ENCODE measurements around the gene TNFRSF8. TPM values are rescaled to one million over a fixed set of nuclear protein-coding genes. Genes with fewer than 3 reads are reported as not detected.

TNFRSF8 gene
- total RNA-seq, 1 donor from 2014 or later = 0.52 TPM

GRCh38 chr1:12162459-12163137 lies 99.5 kb downstream of the TNFRSF8 start:
- H3K9ac ChIP-seq (ENCODE audit: low read depth in 1 of 3, low read length in 3 of 3) = peak overlapping the region in 2 of 3 donors; percentile 55 to 57
- no peaks in the 10 kb centered on the region for H3K27me3 ChIP-seq (ENCODE audit: control insufficient read depth in 3 of 3, insufficient read depth in 3 of 3, low read length in 3 of 3)
- H3K27ac ChIP-seq (ENCODE audit: low read depth, low read length) = peak overlapping the region; percentile 70
- no peaks in the 10 kb centered on the region for H3K36me3 ChIP-seq (ENCODE audit: control insufficient read depth in 3 of 3, insufficient read depth in 3 of 3, low read length in 3 of 3)
- peaks cover 19 to 42% (median 33%) of the 10 kb centered on the region in 3 donors for H3K4me1 ChIP-seq (ENCODE audit: control insufficient read depth in 3 of 3, insufficient read depth in 3 of 3, low read length in 3 of 3)
- H3K9me3 ChIP-seq (ENCODE audit: control insufficient read depth in 3 of 3, low read length in 3 of 3) = no peaks in the 10 kb centered on the region
- H3K4me3 ChIP-seq (ENCODE audit: low read length in 3 of 3) = no peak overlapping the region

GRCh38 chr1:12163210-12163609 lies 100.1 kb downstream of the TNFRSF8 start:
- Histone ChIP-seq H3K9me3 (ENCODE audit: control insufficient read depth in 3 of 3, low read length in 3 of 3) (no peaks in the 10 kb centered on the region), H3K36me3 (ENCODE audit: control insufficient read depth in 3 of 3, insufficient read depth in 3 of 3, low read length in 3 of 3) (no peaks in the 10 kb centered on the region), H3K27ac (ENCODE audit: low read depth, low read length) (no peak overlapping the region), H3K4me3 (ENCODE audit: low read length in 3 of 3) (no peak overlapping the region), H3K9ac (ENCODE audit: low read depth in 1 of 3, low read length in 3 of 3) (no peak overlapping the region), H3K4me1 (ENCODE audit: control insufficient read depth in 3 of 3, insufficient read depth in 3 of 3, low read length in 3 of 3) (peaks cover 22 to 48% (median 35%) of the 10 kb centered on the region in 3 donors), H3K27me3 (ENCODE audit: control insufficient read depth in 3 of 3, insufficient read depth in 3 of 3, low read length in 3 of 3) (no peaks in the 10 kb centered on the region)

GRCh38 chr1:12164210-12164609 lies 101.1 kb downstream of the TNFRSF8 start:
- Histone ChIP-seq H3K4me1 (ENCODE audit: control insufficient read depth in 3 of 3, insufficient read depth in 3 of 3, low read length in 3 of 3) (peaks cover 24 to 54% (median 42%) of the 10 kb centered on the region in 3 donors), H3K27me3 (ENCODE audit: control insufficient read depth in 3 of 3, insufficient read depth in 3 of 3, low read length in 3 of 3) (no peaks in the 10 kb centered on the region), H3K27ac (ENCODE audit: low read depth, low read length) (no peak overlapping the region), H3K36me3 (ENCODE audit: control insufficient read depth in 3 of 3, insufficient read depth in 3 of 3, low read length in 3 of 3) (no peaks in the 10 kb centered on the region), H3K4me3 (ENCODE audit: low read length in 3 of 3) (no peak overlapping the region), H3K9ac (ENCODE audit: low read depth in 1 of 3, low read length in 3 of 3) (no peak overlapping the region), H3K9me3 (ENCODE audit: control insufficient read depth in 3 of 3, low read length in 3 of 3) (no peaks in the 10 kb centered on the region)

DNA sequence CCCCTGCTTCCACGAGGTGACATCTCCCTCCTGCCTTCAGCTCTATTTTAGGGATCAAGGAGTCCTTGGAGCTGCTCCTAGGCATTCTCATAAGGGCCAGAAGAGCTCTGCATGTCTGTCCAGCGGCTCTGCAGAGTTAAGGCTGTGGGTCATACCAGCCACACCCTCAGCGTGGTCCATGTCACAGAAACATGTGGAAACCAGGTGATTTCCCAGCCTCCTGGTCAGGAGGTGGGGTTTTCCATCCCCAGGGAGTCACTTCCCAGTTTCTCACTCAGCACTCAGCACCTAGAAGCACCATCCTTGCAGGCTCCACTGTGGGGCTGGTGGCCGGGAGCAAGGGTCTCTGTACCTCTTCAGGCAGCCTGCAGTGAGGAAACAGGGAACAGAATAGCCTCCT lies 102.2 kb downstream of the TNFRSF8 start:
- Histone ChIP-seq H3K9me3 (ENCODE audit: control insufficient read depth in 3 of 3, low read length in 3 of 3) (no peaks in the 10 kb centered on the region), H3K9ac (ENCODE audit: low read depth in 1 of 3, low read length in 3 of 3) (peak overlapping the region in 1 of 3 donors; percentile 16), H3K4me1 (ENCODE audit: control insufficient read depth in 3 of 3, insufficient read depth in 3 of 3, low read length in 3 of 3) (peaks cover 34 to 65% (median 53%) of the 10 kb centered on the region in 3 donors), H3K4me3 (ENCODE audit: low read length in 3 of 3) (no peak overlapping the region), H3K36me3 (ENCODE audit: control insufficient read depth in 3 of 3, insufficient read depth in 3 of 3, low read length in 3 of 3) (no peaks in the 10 kb centered on the region), H3K27ac (ENCODE audit: low read depth, low read length) (no peak overlapping the region), H3K27me3 (ENCODE audit: control insufficient read depth in 3 of 3, insufficient read depth in 3 of 3, low read length in 3 of 3) (no peaks in the 10 kb centered on the region)

- H3K4me3 ChIP-seq (ENCODE audit: low read length in 3 of 3) = peak within 1 kb of the TSS; percentile 75 to 76 (median 75)
- no peaks in the 10 kb centered on the region for H3K27me3 ChIP-seq (ENCODE audit: control insufficient read depth in 3 of 3, insufficient read depth in 3 of 3, low read length in 3 of 3)
- H3K36me3 ChIP-seq (ENCODE audit: control insufficient read depth in 3 of 3, insufficient read depth in 3 of 3, low read length in 3 of 3) = no peaks in the 10 kb centered on the region
- H3K27ac ChIP-seq (ENCODE audit: low read depth, low read length) = peak within 1 kb of the TSS; percentile 83
- peaks cover 28 to 64% (median 47%) of the 10 kb centered on the region in 3 donors for H3K4me1 ChIP-seq (ENCODE audit: control insufficient read depth in 3 of 3, insufficient read depth in 3 of 3, low read length in 3 of 3)
- no peaks in the 10 kb centered on the region for H3K9me3 ChIP-seq (ENCODE audit: control insufficient read depth in 3 of 3, low read length in 3 of 3)
- H3K9ac ChIP-seq (ENCODE audit: low read depth in 1 of 3, low read length in 3 of 3) = peak within 1 kb of the TSS; percentile 65 to 84 (median 83)
Observed at GRCh38 chr1:12166834-12167492, 103.9 kb downstream of the TNFRSF8 start, which contains the start of gene TNFRSF1B. Gene TNFRSF1B, plus strand, starts transcription at chr1:12166991. Its CDS starts 101 bp downstream, at chr1:12167092.

DNA sequence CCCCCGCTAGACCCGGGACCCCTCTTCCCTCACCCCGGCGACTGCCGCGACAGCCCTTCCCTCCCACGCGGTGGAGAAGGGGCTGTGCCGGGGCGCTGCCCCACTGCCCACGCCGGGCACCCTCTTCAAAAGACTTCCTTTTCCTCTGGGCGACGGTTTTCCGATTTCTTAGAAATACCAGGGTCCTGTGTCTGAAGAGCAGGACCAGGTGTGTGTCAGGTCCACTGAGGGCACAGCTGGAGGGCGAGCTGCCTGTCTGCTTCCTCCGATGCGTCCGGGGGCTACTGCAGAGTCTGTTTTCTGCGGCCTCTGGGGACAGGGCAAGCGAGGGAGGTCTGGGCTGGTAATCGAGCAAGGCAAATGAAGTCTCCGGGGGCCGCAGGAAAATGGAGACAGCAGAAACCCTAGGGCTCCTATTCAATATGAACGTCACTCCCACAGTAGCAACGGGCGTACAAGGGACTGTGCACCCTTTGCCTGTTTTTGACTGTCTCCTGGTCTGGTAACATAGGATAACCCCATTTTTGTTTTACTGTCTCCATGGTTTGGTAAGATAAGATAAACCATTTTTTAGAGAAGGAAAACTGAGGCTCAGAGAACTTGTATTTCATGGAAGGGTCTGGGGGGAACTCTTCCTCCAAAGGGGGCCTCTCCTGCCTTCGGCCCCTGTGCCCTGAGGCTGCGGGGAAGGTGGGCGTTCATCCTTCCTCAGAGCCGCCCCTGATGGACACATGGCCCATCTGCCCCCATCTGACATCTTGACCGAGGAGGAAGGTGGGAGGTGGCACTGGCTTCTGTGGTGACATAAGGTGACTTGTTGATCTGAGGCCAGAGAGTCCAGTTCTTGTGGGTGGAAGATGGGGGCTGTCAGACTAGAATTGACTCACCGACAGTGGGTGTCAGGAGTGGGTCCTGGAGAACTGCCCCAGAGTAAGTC lies 104.7 kb downstream of the TNFRSF8 start:
- H3K4me1 ChIP-seq (ENCODE audit: control insufficient read depth in 3 of 3, insufficient read depth in 3 of 3, low read length in 3 of 3) = peaks cover 22 to 64% (median 47%) of the 10 kb centered on the region in 3 donors
- peak overlapping the region; percentile 75 to 76 (median 75) for H3K4me3 ChIP-seq (ENCODE audit: low read length in 3 of 3)
- H3K27ac ChIP-seq (ENCODE audit: low read depth, low read length) = peak overlapping the region; percentile 83
- H3K9ac ChIP-seq (ENCODE audit: low read depth in 1 of 3, low read length in 3 of 3) = peak overlapping the region; percentile 65 to 84 (median 83)
- no peaks in the 10 kb centered on the region for H3K36me3 ChIP-seq (ENCODE audit: control insufficient read depth in 3 of 3, insufficient read depth in 3 of 3, low read length in 3 of 3)
- no peaks in the 10 kb centered on the region for H3K9me3 ChIP-seq (ENCODE audit: control insufficient read depth in 3 of 3, low read length in 3 of 3)
- H3K27me3 ChIP-seq (ENCODE audit: control insufficient read depth in 3 of 3, insufficient read depth in 3 of 3, low read length in 3 of 3) = no peaks in the 10 kb centered on the region

- H3K4me1 ChIP-seq (ENCODE audit: control insufficient read depth in 3 of 3, insufficient read depth in 3 of 3, low read length in 3 of 3) = peaks cover 30 to 65% (median 51%) of the 10 kb centered on the region in 3 donors
- peak overlapping the region; percentile 51 to 84 (median 83) for H3K9ac ChIP-seq (ENCODE audit: low read depth in 1 of 3, low read length in 3 of 3)
- H3K27ac ChIP-seq (ENCODE audit: low read depth, low read length) = peak overlapping the region; percentile 83
- no peaks in the 10 kb centered on the region for H3K9me3 ChIP-seq (ENCODE audit: control insufficient read depth in 3 of 3, low read length in 3 of 3)
- H3K4me3 ChIP-seq (ENCODE audit: low read length in 3 of 3) = peak overlapping the region; percentile 75 to 76 (median 75)
- H3K27me3 ChIP-seq (ENCODE audit: control insufficient read depth in 3 of 3, insufficient read depth in 3 of 3, low read length in 3 of 3) = no peaks in the 10 kb centered on the region
- no peaks in the 10 kb centered on the region for H3K36me3 ChIP-seq (ENCODE audit: control insufficient read depth in 3 of 3, insufficient read depth in 3 of 3, low read length in 3 of 3)
Observed at GRCh38 chr1:12168451-12169160, 105.5 kb downstream of the TNFRSF8 start.

GRCh38 chr1:12169442-12170135 lies 106.5 kb downstream of the TNFRSF8 start:
- Histone ChIP-seq H3K27ac (ENCODE audit: low read depth, low read length) (peak overlapping the region; percentile 67), H3K4me3 (ENCODE audit: low read length in 3 of 3) (peak overlapping the region; percentile 33 to 52 (median 37)), H3K9ac (ENCODE audit: low read depth in 1 of 3, low read length in 3 of 3) (peak overlapping the region in 1 of 3 donors; percentile 33), H3K27me3 (ENCODE audit: control insufficient read depth in 3 of 3, insufficient read depth in 3 of 3, low read length in 3 of 3) (no peaks in the 10 kb centered on the region), H3K36me3 (ENCODE audit: control insufficient read depth in 3 of 3, insufficient read depth in 3 of 3, low read length in 3 of 3) (no peaks in the 10 kb centered on the region), H3K9me3 (ENCODE audit: control insufficient read depth in 3 of 3, low read length in 3 of 3) (no peaks in the 10 kb centered on the region), H3K4me1 (ENCODE audit: control insufficient read depth in 3 of 3, insufficient read depth in 3 of 3, low read length in 3 of 3) (peaks cover 36 to 69% (median 56%) of the 10 kb centered on the region in 3 donors)

DNA sequence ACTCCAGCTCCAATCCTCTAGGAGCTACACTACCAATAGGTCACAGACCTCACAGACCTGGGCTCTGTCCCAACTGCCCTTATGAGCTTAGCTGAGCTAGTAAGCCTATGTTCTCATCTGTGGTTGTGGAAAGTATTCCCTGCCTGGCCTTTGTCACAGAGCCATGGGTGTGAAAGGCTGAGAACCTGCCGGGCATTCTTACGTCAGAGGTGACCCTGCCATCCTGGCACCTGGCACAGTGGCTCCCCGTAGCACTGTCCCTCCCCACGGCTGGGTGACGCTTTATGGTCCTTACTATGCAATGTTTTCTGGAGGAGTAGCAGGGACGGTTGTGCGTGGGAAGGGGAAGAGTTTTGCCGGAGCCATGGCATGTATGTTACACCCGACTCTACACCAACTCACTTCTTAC lies 107.2 kb downstream of the TNFRSF8 start:
- Histone ChIP-seq H3K9me3 (ENCODE audit: control insufficient read depth in 3 of 3, low read length in 3 of 3) (no peaks in the 10 kb centered on the region), H3K9ac (ENCODE audit: low read depth in 1 of 3, low read length in 3 of 3) (peak overlapping the region in 1 of 3 donors; percentile 33), H3K36me3 (ENCODE audit: control insufficient read depth in 3 of 3, insufficient read depth in 3 of 3, low read length in 3 of 3) (no peaks in the 10 kb centered on the region), H3K27ac (ENCODE audit: low read depth, low read length) (peak overlapping the region; percentile 67), H3K4me1 (ENCODE audit: control insufficient read depth in 3 of 3, insufficient read depth in 3 of 3, low read length in 3 of 3) (peaks cover 42 to 76% (median 60%) of the 10 kb centered on the region in 3 donors), H3K4me3 (ENCODE audit: low read length in 3 of 3) (peak overlapping the region in 2 of 3 donors; percentile 33 to 52), H3K27me3 (ENCODE audit: control insufficient read depth in 3 of 3, insufficient read depth in 3 of 3, low read length in 3 of 3) (no peaks in the 10 kb centered on the region)
